HEK293 (cell line): ENCODE data around the gene ASCC1.

Experiments
- CTCF ChIA-PET: fragments of 350-600 bp; formaldehyde crosslinking; extraction: SDS; loops from one replicate; lab custom pipeline; 2021; ENCODE audit warnings: antibody characterized with exemption; lab: Yijun Ruan, JAX
- POLR2A ChIA-PET: fragments of 300-600 bp; formaldehyde crosslinking; extraction: SDS; loops from one replicate; lab custom pipeline; 2020; ENCODE audit warnings: antibody characterized with exemption, inconsistent platforms; lab: Yijun Ruan, JAX
- H3K27ac ChIP-seq: fragments of 200-500 bp; sonication (Bioruptor generic); 2 replicates; pipeline ENCODE4 v1.5.1; 2014; ENCODE audit warnings: low read depth, low read length, control low read depth, inconsistent platforms; ENCODE audit errors: extremely low read depth
- H3K36me3 ChIP-seq, 2 experiments: fragments of 200-500 bp in 1 of 2; sonication (Bioruptor generic) in 1 of 2; 1 replicate in 1 of 2; 2 replicates in 1 of 2; pipeline ENCODE4 v1.5.1; 2014 to 2017; ENCODE audit warnings: inconsistent platforms in 2 of 2, low read length in 2 of 2; ENCODE audit not compliant: control insufficient read depth in 2 of 2, insufficient read depth in 1 of 2
- H3K4me1 ChIP-seq: fragments of 200-500 bp; sonication (Bioruptor generic); 2 replicates; pipeline ENCODE4 v1.5.1; 2014; ENCODE audit warnings: mild to moderate bottlenecking, low read length, inconsistent platforms; ENCODE audit not compliant: control insufficient read depth, insufficient read depth
- H3K4me3 ChIP-seq: 2 replicates; pipeline ENCODE4 v1.5.1; 2011; ENCODE audit warnings: low read depth, mild to moderate bottlenecking, control low read depth, low read length, moderate library complexity
- H3K9me3 ChIP-seq: fragments of 200-500 bp; sonication (Bioruptor generic); 2 replicates; pipeline ENCODE4 v1.5.1; 2014; ENCODE audit warnings: low read depth, low read length, inconsistent platforms; ENCODE audit not compliant: control insufficient read depth, insufficient read depth
- BCL11B ChIP-seq: fragments of 450-650 bp; formaldehyde crosslinking; IDR thresholded peaks from 2 replicates; pipeline ENCODE4 v1.5.1; 2016; ENCODE audit warnings: low read depth, missing biosample characterization, missing genetic modification characterization
- HIC1 ChIP-seq: fragments of 450-650 bp; formaldehyde crosslinking; IDR thresholded peaks from 2 replicates; pipeline ENCODE4 v1.5.1; 2016; ENCODE audit warnings: missing biosample characterization, missing genetic modification characterization
- HOXD13 ChIP-seq: sonication (generic); formaldehyde crosslinking; IDR thresholded peaks from 2 replicates; pipeline ENCODE4 v1.8.0; 2022; ENCODE audit warnings: missing genetic modification reagents, borderline replicate concordance
- KLF9 ChIP-seq: fragments of 450-650 bp; formaldehyde crosslinking; IDR thresholded peaks from 2 replicates; pipeline ENCODE4 v1.5.1; 2016; ENCODE audit warnings: missing biosample characterization, missing genetic modification characterization, low read depth
- SP3 ChIP-seq: fragments of 450-650 bp; formaldehyde crosslinking; IDR thresholded peaks from 2 replicates; pipeline ENCODE4 v1.5.1; 2016; ENCODE audit warnings: missing biosample characterization, missing genetic modification characterization
- SP7 ChIP-seq: fragments of 450-650 bp; formaldehyde crosslinking; IDR thresholded peaks from 2 replicates; pipeline ENCODE4 v1.5.1; 2016; ENCODE audit warnings: missing biosample characterization, missing genetic modification characterization
- YY2 ChIP-seq: fragments of 450-650 bp; formaldehyde crosslinking; IDR thresholded peaks from 2 replicates; pipeline ENCODE4 v1.5.1; 2016; ENCODE audit warnings: missing biosample characterization, missing genetic modification characterization
- ZFHX2 ChIP-seq: fragments of 450-650 bp; formaldehyde crosslinking; conservative IDR thresholded peaks from 2 replicates; pipeline ENCODE4 v1.5.1; 2016; ENCODE audit warnings: missing biosample characterization, missing genetic modification characterization
- ZIC2 ChIP-seq: fragments of 450-650 bp; formaldehyde crosslinking; IDR thresholded peaks from 2 replicates; pipeline ENCODE4 v1.5.1; 2016; ENCODE audit warnings: missing biosample characterization, missing genetic modification characterization
- ZNF10 ChIP-seq: fragments of 450-650 bp; formaldehyde crosslinking; IDR thresholded peaks from 2 replicates; pipeline ENCODE4 v1.5.1; 2017; ENCODE audit warnings: missing biosample characterization, missing genetic modification characterization
- ZNF148 ChIP-seq: fragments of 450-650 bp; formaldehyde crosslinking; IDR thresholded peaks from 2 replicates; pipeline ENCODE4 v1.5.0; 2017; ENCODE audit warnings: missing biosample characterization, missing genetic modification characterization, borderline replicate concordance
- ZNF175 ChIP-seq: fragments of 450-650 bp; formaldehyde crosslinking; IDR thresholded peaks from 2 replicates; pipeline ENCODE4 v1.5.1; 2016; ENCODE audit warnings: missing biosample characterization, missing genetic modification characterization
- ZNF23 ChIP-seq: fragments of 450-650 bp; formaldehyde crosslinking; IDR thresholded peaks from 2 replicates; pipeline ENCODE4 v1.5.1; 2016; ENCODE audit warnings: missing biosample characterization, missing genetic modification characterization, borderline replicate concordance
- ZNF239 ChIP-seq: fragments of 450-650 bp; formaldehyde crosslinking; IDR thresholded peaks from 2 replicates; pipeline ENCODE4 v1.5.1; 2016; ENCODE audit warnings: missing biosample characterization, missing genetic modification characterization
- ZNF26 ChIP-seq: fragments of 450-650 bp; formaldehyde crosslinking; IDR thresholded peaks from 2 replicates; pipeline ENCODE4 v1.5.1; 2016; ENCODE audit warnings: missing biosample characterization, missing genetic modification characterization
- ZNF274 ChIP-seq, 2 experiments: fragments of 200-500 bp in 1 of 2; fragments of 450-650 bp in 1 of 2; sonication (Bioruptor generic) in 1 of 2; formaldehyde crosslinking in 1 of 2; IDR thresholded peaks; 2 replicates each; pipeline versions ENCODE4 v1.5.1 to v1.6.1; 2014 to 2016; ENCODE audit warnings: borderline replicate concordance in 1 of 2, inconsistent platforms in 1 of 2, low read length in 1 of 2, missing biosample characterization in 1 of 2, missing genetic modification characterization in 1 of 2
- ZNF488 ChIP-seq: fragments of 450-650 bp; formaldehyde crosslinking; IDR thresholded peaks from 2 replicates; pipeline ENCODE4 v1.5.1; 2016; ENCODE audit warnings: missing biosample characterization, missing genetic modification characterization
- ZNF645 ChIP-seq: fragments of 450-650 bp; formaldehyde crosslinking; IDR thresholded peaks from 2 replicates; pipeline ENCODE4; 2016; ENCODE audit warnings: missing biosample characterization, missing genetic modification characterization
- ZNF76 ChIP-seq: fragments of 450-650 bp; formaldehyde crosslinking; IDR thresholded peaks from 2 replicates; pipeline ENCODE4; 2016; ENCODE audit warnings: low read depth, missing biosample characterization, missing genetic modification characterization, borderline replicate concordance
- ZNF768 ChIP-seq: fragments of 450-650 bp; formaldehyde crosslinking; IDR thresholded peaks from 2 replicates; pipeline ENCODE4 v1.5.1; 2018; ENCODE audit warnings: missing biosample characterization, mild to moderate bottlenecking, missing genetic modification characterization

Gene ASCC1

DNA sequence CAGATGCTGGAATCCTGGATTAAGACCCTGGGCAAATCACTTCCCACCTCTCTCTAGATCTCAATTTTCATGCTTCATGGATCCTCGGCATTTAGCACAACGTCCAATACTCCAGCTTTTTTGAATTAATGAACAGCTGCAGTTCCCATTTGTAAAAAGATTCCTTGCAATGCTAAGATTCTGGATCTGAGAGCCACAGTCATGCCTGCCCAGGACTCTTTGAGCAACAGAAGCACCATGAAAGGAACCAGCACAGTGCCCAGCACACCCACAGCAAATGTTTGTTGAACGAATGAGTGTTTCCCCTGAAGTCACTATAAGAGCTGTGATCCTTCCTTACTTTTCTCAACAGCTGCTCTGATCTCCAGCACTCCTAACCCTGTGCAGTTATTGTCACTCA, 36.9 kb upstream of the ASCC1 start:
- TF ChIP-seq KLF9 (tag by site-specific recombination) (no peak), ZNF148 (tag by site-specific recombination) (no peak), ZNF23 (tag by site-specific recombination) (no peak), ZNF26 (tag by site-specific recombination) (no peak), SP3 (no peak), YY2 (tag by site-specific recombination) (no peak), ZNF274 (IDR thresholded peaks at IDR 0.05; ENCODE audit: low read length) (no peak), ZNF274 (tag by site-specific recombination; IDR thresholded peaks at IDR 0.05; ENCODE audit: borderline replicate concordance) (no peak), ZNF175 (tag by site-specific recombination) (no peak), ZNF10 (tag by site-specific recombination) (no peak), ZNF768 (no peak), HIC1 (tag by site-specific recombination) (no peak), ZNF645 (tag by site-specific recombination) (no peak), ZNF488 (tag by site-specific recombination) (no peak), HOXD13 (CRISPR knock-in tag) (no peak), SP7 (tag by site-specific recombination) (no peak), ZIC2 (no peak), ZNF76 (tag by site-specific recombination) (no peak), ZNF239 (tag by site-specific recombination) (no peak), BCL11B (tag by site-specific recombination) (no peak), ZFHX2 (tag by site-specific recombination) (no peak)
- CTCF ChIA-PET = interaction anchor here (0.6 to 2.4 kb wide), 5 partner anchors 8 to 436 kb away, joined by 3 to 11 read pairs (median 6); partner anchors contain the start of gene DDIT4
- no peaks in the 10 kb centered on the region for H3K9me3 ChIP-seq
- POLR2A ChIA-PET = interaction anchor here (1.4 to 1.9 kb wide), 2 partner anchors 21 to 22 kb away, joined by 4 to 5 read pairs; partner anchors contain the start of gene DDIT4
- H3K4me1 ChIP-seq = peaks cover 13% of the 10 kb centered on the region
- H3K4me3 ChIP-seq = no peak overlapping the region
- H3K27ac ChIP-seq = no peak overlapping the region
- no peaks in the 10 kb centered on the region for H3K36me3 ChIP-seq
